K562 (cell line): ENCODE measurements around the gene TUBB6. TPM values are rescaled to one million over a fixed set of nuclear protein-coding genes. Genes with fewer than 3 reads are reported as not detected.

Source experiments
- ATAC-seq: fragments of 200-7000 bp; cut with Tn5 transposase; 3 replicates; pipeline ENCODE4 v1.9.1; 2020; ENCODE audit warnings: moderate library complexity
- BruUV-seq: library from RNA; stranded (reverse); fragments of 400-500 nt; replicated peaks from 2 replicates; lab custom pipeline; 2021; lab: Mats Ljungman, UMichigan
- CTCF ChIA-PET: fragments of 300-600 bp; formaldehyde crosslinking; extraction: SDS; loops from one replicate; lab custom pipeline; 2021; ENCODE audit warnings: low intra/inter-chr PET ratio; lab: Yijun Ruan, JAX
- POLR2A ChIA-PET: fragments of 300-600, 350-650 bp; sonication (Branson Sonifier 250); formaldehyde crosslinking; extraction: SDS; loops from one replicate; lab custom pipeline; 2021; ENCODE audit warnings: antibody characterized with exemption, inconsistent platforms; lab: Yijun Ruan, JAX
- DNase-seq, 4 experiments: peaks; one replicate each; pipeline versions ENCODE4 v3.0.0 to v3.0.0-alpha.2; 2011 to 2018; ENCODE audit warnings: low spot score in 3 of 4, mixed read lengths in 3 of 4; ENCODE audit errors: extremely low read depth in 1 of 4
- FAIRE-seq: peaks from 2 replicates; lab custom pipeline; 2011; peaks lifted over from hg19 to GRCh38; lab: Jason Lieb, UNC
- H2AFZ ChIP-seq: 2 replicates; pipeline ENCODE4 v1.6.0; 2011; ENCODE audit warnings: low read depth, low read length, control low read depth, inconsistent platforms
- H3K27ac ChIP-seq: fragments of 200-600 bp; 3 replicates; pipeline ENCODE4 v1.8.0; 2011; ENCODE audit warnings: low read depth, mild to moderate bottlenecking, control low read depth, inconsistent platforms, low read length, moderate library complexity, mixed read lengths; ENCODE audit errors: extremely low read depth
- H3K27me3 ChIP-seq, 2 experiments: fragments of 300-600 bp in 1 of 2; 2 replicates in 1 of 2; 3 replicates in 1 of 2; pipeline versions ENCODE4 v1.6.0 to v1.8.0; 2011; ENCODE audit warnings: inconsistent platforms in 2 of 2, low read length in 2 of 2, mild to moderate bottlenecking in 1 of 2, mixed read lengths in 1 of 2, moderate library complexity in 1 of 2; ENCODE audit not compliant: control insufficient read depth in 2 of 2, insufficient read depth in 2 of 2
- H3K36me3 ChIP-seq: fragments of 300-600 bp; 3 replicates; pipeline ENCODE4 v1.8.0; 2011; ENCODE audit warnings: mild to moderate bottlenecking, low read length, inconsistent platforms; ENCODE audit not compliant: control insufficient read depth, insufficient read depth
- H3K4me1 ChIP-seq, 2 experiments: fragments of 200-600 bp in 1 of 2; replicated peaks in 1 of 2; 2 replicates in 1 of 2; 3 replicates in 1 of 2; pipeline versions ENCODE4 v1.5.1 to v1.8.0; 2011; ENCODE audit warnings: inconsistent platforms in 2 of 2, low read length in 2 of 2, mild to moderate bottlenecking in 1 of 2, mixed read lengths in 1 of 2, moderate library complexity in 1 of 2; ENCODE audit not compliant: control insufficient read depth in 2 of 2, insufficient read depth in 2 of 2
- H3K4me2 ChIP-seq: 2 replicates; pipeline ENCODE4 v1.6.1; 2011; ENCODE audit warnings: low read length, control low read depth, inconsistent platforms, mixed read lengths; ENCODE audit not compliant: insufficient read depth
- H3K4me3 ChIP-seq: fragments of 200-600 bp; sonication (generic), shearing (Covaris generic); 2 replicates; pipeline ENCODE4 v1.5.1; 2016; ENCODE audit warnings: control low read depth, inconsistent platforms
- H3K79me2 ChIP-seq: fragments of 200-600 bp; 3 replicates; pipeline ENCODE4 v1.8.0; 2011; ENCODE audit warnings: low read length, inconsistent platforms; ENCODE audit not compliant: control insufficient read depth, insufficient read depth
- H3K9ac ChIP-seq, 2 experiments: 2 replicates each; pipeline versions ENCODE4 v1.6.0 to v1.6.1; 2011; ENCODE audit warnings: low read depth in 2 of 2, low read length in 2 of 2, control low read depth in 1 of 2, inconsistent platforms in 1 of 2, mild to moderate bottlenecking in 1 of 2, mixed read lengths in 1 of 2; ENCODE audit not compliant: insufficient read depth in 1 of 2
- H3K9me1 ChIP-seq: one replicate; pipeline ENCODE4 v1.6.0; 2011; ENCODE audit warnings: inconsistent platforms, mild to moderate bottlenecking, low read length, moderate library complexity; ENCODE audit not compliant: control insufficient read depth, insufficient read depth
- H3K9me3 ChIP-seq: replicated peaks from 2 replicates; pipeline ENCODE4 v1.5.1; 2011; ENCODE audit warnings: low read depth, low read length, inconsistent platforms; ENCODE audit not compliant: control insufficient read depth, insufficient read depth
- H4K20me1 ChIP-seq: replicated peaks from 2 replicates; pipeline ENCODE4 v1.6.1; 2011; ENCODE audit warnings: low read length, inconsistent platforms, mixed read lengths; ENCODE audit not compliant: control insufficient read depth, insufficient read depth
- ESRRA ChIP-seq: fragments of 450-650 bp; IDR thresholded peaks from 2 replicates; pipeline ENCODE4 v1.6.1; 2014; ENCODE audit warnings: low read depth, mild to moderate bottlenecking, moderate library complexity, borderline replicate concordance
- EWSR1 ChIP-seq: fragments of 450-650 bp; IDR thresholded peaks from 2 replicates; pipeline ENCODE4 v1.6.1; 2018; ENCODE audit warnings: borderline replicate concordance, mild to moderate bottlenecking, low read depth, moderate library complexity; ENCODE audit not compliant: partially characterized antibody
- HBP1 ChIP-seq: fragments of 450-650 bp; formaldehyde crosslinking; IDR thresholded peaks from 2 replicates; pipeline ENCODE4 v1.4.0; 2022; ENCODE audit warnings: missing genetic modification characterization
- MTF1 ChIP-seq: fragments of 250-450 bp; sonication (Bioruptor Pico); IDR thresholded peaks from 2 replicates; pipeline ENCODE4 v1.9.0; 2021; ENCODE audit warnings: moderate library complexity, mild to moderate bottlenecking, inconsistent platforms, borderline replicate concordance
- PML ChIP-seq: IDR thresholded peaks from 2 replicates; pipeline ENCODE4 v1.6.1; 2012; ENCODE audit warnings: low read length, inconsistent platforms
- SMARCC2 ChIP-seq: fragments of 450-650 bp; IDR thresholded peaks from 2 replicates; pipeline ENCODE4 v1.6.1; 2017; ENCODE audit warnings: antibody characterized with exemption, moderate library complexity, mild to moderate bottlenecking, low read depth
- TRIM24 ChIP-seq, 2 experiments: fragments of 450-650 bp; IDR thresholded peaks; 2 replicates each; pipeline ENCODE4 v1.6.1; 2016
- ZBED1 ChIP-seq: IDR thresholded peaks from 2 replicates; pipeline ENCODE4 v1.6.1; 2014
- ZBTB12 ChIP-seq: fragments of 250-450 bp; sonication (Bioruptor Pico); IDR thresholded peaks from 2 replicates; pipeline ENCODE4 v1.4.0; 2020
- ZFP36 ChIP-seq: fragments of 150-350 bp; IDR thresholded peaks from 2 replicates; pipeline ENCODE4 v1.6.1; 2018; ENCODE audit warnings: low read length, low read depth; ENCODE audit not compliant: partially characterized antibody
- ZKSCAN8 ChIP-seq: fragments of 200-800 bp; sonication (Bioruptor generic); IDR thresholded peaks from 2 replicates; pipeline ENCODE4 v1.6.1; 2016; ENCODE audit warnings: missing genetic modification characterization, missing compliant biosample characterization
- ZNF282 ChIP-seq: sonication (generic); formaldehyde crosslinking; IDR thresholded peaks from 2 replicates; pipeline ENCODE4 v1.8.1; 2023; ENCODE audit warnings: missing genetic modification reagents
- ZNF445 ChIP-seq: fragments of 250-450 bp; sonication (Bioruptor Pico); IDR thresholded peaks from 2 replicates; pipeline ENCODE4 v1.4.0; 2020; ENCODE audit warnings: low read depth, mild to moderate bottlenecking, moderate library complexity
- ZNF707 ChIP-seq: fragments of 250-450 bp; sonication (Bioruptor Pico); conservative IDR thresholded peaks from 2 replicates; pipeline ENCODE4 v1.8.0; 2022; ENCODE audit warnings: inconsistent platforms, mild to moderate bottlenecking, moderate library complexity
- WGBS: fragments of 100-300 bp; shearing (Covaris generic); methylation state at CpG from one replicate; pipeline ENCODE4 v1.1.6; 2016; ENCODE audit warnings: low coverage, mixed read lengths; ENCODE audit not compliant: insufficient coverage; ENCODE audit errors: missing lambda C conversion rate; 5-methylcytosine and 5-hydroxymethylcytosine counted together
- in situ Hi-C: fragments of 300-500 bp; cut with MboI; formaldehyde crosslinking; loops from 4 replicates; pipeline ENCODE4 v1.15.0; 2018; ENCODE audit warnings: inconsistent platforms, mixed read lengths
- intact Hi-C: fragments of 100-400 bp; cut with micrococcal nuclease; formaldehyde crosslinking; loops from 2 replicates; pipeline ENCODE4 v1.14.2; 2022
- polyA plus RNA-seq, 8 experiments: library from polyadenylated mRNA; depleted of rRNA in 4 of 8; stranded (reverse) in 5 of 8; unstranded in 3 of 8; fragments of >200 nt; fragmentation: Nextera tagmentation in 2 of 8; fragmentation: Illumina TruSeq in 1 of 8; extraction: Ambion mirVana in 2 of 8; extraction: Trizol in 1 of 8; gene quantifications; 2 replicates each; pipeline versions ENCODE4 v1.2.1 to v1.2.3, GENCODE V29; 2011 to 2014; ENCODE audit warnings: inconsistent platforms in 1 of 8, missing spikeins in 1 of 8
- total RNA-seq, 7 experiments: library from RNA; depleted of rRNA in 6 of 7; stranded (reverse); fragments of >200 nt in 6 of 7; fragmentation: Illumina TruSeq in 2 of 7; extraction: Trizol in 2 of 7; gene quantifications; 2 replicates each; pipeline versions ENCODE4 v1.2.1 to v1.2.3, GENCODE V29; 2011 to 2021; ENCODE audit warnings: low replicate concordance in 1 of 7
- TF ChIP-seq, protein P1 (sequence below): sonication (generic); formaldehyde crosslinking; IDR thresholded peaks from 2 replicates; pipeline ENCODE4 v1.8.0; 2022; ENCODE audit warnings: mild to moderate bottlenecking, missing genetic modification reagents

Gene TUBB6
- total and polyA plus RNA-seq, 9 of the 15 experiments (the other 6 are each of a cell fraction or from before 2014, with no cell fraction given): 43.9 to 404 (median 81.1) TPM

GRCh38 chr18:12330766-12331165, 22.7 kb downstream of the TUBB6 start:
- POLR2A ChIA-PET: interaction anchor here (0.6 kb wide), 1 partner anchor 223 kb away, joined by 3 read pairs; no protein-coding TSS in a partner anchor
- H3K79me2 ChIP-seq: no peaks in the 10 kb centered on the region; the same call in 2 of the 3 replicates
- CTCF ChIA-PET: no interaction called here

More at GRCh38 chr18:12330766-12331165, 22.7 kb downstream of the TUBB6 start:
- Histone ChIP-seq H3K9me3 (no peaks in the 10 kb centered on the region), H4K20me1 (0 out of 2 replicates have a peak, but pooled peaks cover 4% of the 10 kb centered on the region), H3K4me3 (no peak overlapping the region), H3K36me3 (peaks cover 78% of the 10 kb centered on the region), H2AFZ (no peak overlapping the region), H3K27ac (no peak overlapping the region), H3K4me2 (no peak overlapping the region), H3K4me1 (peaks cover 0 to 7% of the 10 kb centered on the region in 2 experiments; a peak in 3 of 5 replicates), H3K9me1 (no peaks in the 10 kb centered on the region), H3K27me3 (no peaks in the 10 kb centered on the region), H3K9ac (no peak overlapping the region)
- intact Hi-C loops: no loop called here
- no peak for DNase-seq
- FAIRE-seq: no peak
- no TSS peak for BruUV-seq
- ATAC-seq: no peak
- 79% methylated on average over 4 of the region's 4 CpGs for WGBS
- TF ChIP-seq, protein P1, sequence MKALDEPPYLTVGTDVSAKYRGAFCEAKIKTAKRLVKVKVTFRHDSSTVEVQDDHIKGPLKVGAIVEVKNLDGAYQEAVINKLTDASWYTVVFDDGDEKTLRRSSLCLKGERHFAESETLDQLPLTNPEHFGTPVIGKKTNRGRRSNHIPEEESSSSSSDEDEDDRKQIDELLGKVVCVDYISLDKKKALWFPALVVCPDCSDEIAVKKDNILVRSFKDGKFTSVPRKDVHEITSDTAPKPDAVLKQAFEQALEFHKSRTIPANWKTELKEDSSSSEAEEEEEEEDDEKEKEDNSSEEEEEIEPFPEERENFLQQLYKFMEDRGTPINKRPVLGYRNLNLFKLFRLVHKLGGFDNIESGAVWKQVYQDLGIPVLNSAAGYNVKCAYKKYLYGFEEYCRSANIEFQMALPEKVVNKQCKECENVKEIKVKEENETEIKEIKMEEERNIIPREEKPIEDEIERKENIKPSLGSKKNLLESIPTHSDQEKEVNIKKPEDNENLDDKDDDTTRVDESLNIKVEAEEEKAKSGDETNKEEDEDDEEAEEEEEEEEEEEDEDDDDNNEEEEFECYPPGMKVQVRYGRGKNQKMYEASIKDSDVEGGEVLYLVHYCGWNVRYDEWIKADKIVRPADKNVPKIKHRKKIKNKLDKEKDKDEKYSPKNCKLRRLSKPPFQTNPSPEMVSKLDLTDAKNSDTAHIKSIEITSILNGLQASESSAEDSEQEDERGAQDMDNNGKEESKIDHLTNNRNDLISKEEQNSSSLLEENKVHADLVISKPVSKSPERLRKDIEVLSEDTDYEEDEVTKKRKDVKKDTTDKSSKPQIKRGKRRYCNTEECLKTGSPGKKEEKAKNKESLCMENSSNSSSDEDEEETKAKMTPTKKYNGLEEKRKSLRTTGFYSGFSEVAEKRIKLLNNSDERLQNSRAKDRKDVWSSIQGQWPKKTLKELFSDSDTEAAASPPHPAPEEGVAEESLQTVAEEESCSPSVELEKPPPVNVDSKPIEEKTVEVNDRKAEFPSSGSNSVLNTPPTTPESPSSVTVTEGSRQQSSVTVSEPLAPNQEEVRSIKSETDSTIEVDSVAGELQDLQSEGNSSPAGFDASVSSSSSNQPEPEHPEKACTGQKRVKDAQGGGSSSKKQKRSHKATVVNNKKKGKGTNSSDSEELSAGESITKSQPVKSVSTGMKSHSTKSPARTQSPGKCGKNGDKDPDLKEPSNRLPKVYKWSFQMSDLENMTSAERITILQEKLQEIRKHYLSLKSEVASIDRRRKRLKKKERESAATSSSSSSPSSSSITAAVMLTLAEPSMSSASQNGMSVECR: no peak
- TF ChIP-seq ZNF282 (CRISPR knock-in tag) (no peak), MTF1 (no peak), SMARCC2 (no peak), TRIM24 (IDR thresholded peaks at IDR 0.05) (no peak), ZBED1 (no peak), ZNF445 (CRISPR knock-in tag) (no peak), ZKSCAN8 (no peak), ESRRA (no peak), HBP1 (no peak), ZFP36 (no peak), ZBTB12 (CRISPR knock-in tag) (no peak), EWSR1 (no peak), ZNF707 (CRISPR knock-in tag) (no peak), PML (no peak)
- in situ Hi-C loops: no loop called here
